NT2/D1 (cell line): ENCODE data around the gene HOXA6.

Source experiments
- YY1 ChIP-seq: IDR thresholded peaks from 2 replicates; pipeline ENCODE4 v1.6.1; 2011; ENCODE audit not compliant: insufficient read length, insufficient read depth
- ZNF274 ChIP-seq: IDR thresholded peaks from 2 replicates; pipeline ENCODE4 v1.6.1; 2011; ENCODE audit warnings: mild to moderate bottlenecking, low read depth, low read length

DNA sequence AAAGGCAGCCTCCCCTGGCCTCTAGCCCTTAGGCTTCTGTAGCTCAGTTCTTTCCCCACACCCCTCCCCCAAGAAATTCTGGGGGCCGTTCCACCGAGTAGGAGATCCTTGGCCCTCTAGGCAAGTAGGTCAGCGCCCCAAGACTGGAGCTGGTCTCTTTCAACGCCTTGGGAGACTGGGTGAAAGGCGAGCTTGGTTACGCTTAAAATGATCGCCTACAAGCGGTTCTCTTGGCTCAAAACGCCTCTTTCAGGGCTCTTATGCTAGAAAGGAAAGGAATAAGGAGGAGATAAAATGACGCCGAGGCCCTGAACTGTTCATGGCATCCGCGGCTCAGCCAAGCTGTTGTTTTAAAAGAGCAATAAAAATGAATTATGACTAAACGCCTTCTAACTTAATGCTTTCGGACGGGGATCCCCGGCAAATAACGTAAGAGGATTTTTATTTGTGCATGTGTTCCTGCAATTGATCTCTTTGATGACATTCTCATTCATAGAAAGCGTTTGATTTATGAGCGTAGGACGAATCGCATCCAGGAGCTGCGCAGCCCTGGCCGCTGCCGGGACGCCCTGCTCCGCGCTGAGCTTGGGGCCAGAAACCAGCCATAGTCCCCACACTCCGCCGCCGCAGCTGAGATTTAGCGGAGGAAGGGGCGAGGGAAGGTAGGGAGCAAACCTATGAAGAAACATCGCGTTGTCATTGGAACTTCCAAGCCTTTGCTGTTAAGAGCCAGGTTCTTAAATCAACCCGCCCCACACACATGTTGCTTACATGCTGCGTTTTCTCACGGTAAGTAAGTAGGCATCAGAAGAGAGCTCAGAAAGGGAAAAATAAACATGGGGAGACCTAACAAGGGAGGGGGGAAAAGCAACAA lies 48.8 kb downstream of the HOXA6 start:
- TF ChIP-seq YY1: no peak
- TF ChIP-seq ZNF274: no peak
